Neural cell (in vitro differentiated cells): ENCODE results near the gene PNLIPRP2. TPM values are rescaled to one million over a fixed set of nuclear protein-coding genes. Genes with fewer than 3 reads are reported as not detected.

ENCODE experiments used
- H2AFZ ChIP-seq: fragments of 200-600, 300-800 bp; sonication (generic), shearing (Covaris generic); 2 replicates; pipeline ENCODE4 v1.6.0; 2014; ENCODE audit warnings: low read depth, mild to moderate bottlenecking, antibody characterized with exemption, low read length, moderate library complexity
- H3F3A ChIP-seq: fragments of 200-600 bp; shearing (Covaris generic); 2 replicates; pipeline ENCODE4 v1.6.1; 2016; ENCODE audit warnings: mild to moderate bottlenecking, moderate library complexity, mixed read lengths, antibody characterized with exemption, low read length; ENCODE audit not compliant: insufficient read depth, poor library complexity, severe bottlenecking
- H3K27ac ChIP-seq: fragments of 200-600, 300-800 bp; sonication (generic), shearing (Covaris generic); 2 replicates; pipeline ENCODE4 v1.5.1; 2014; ENCODE audit warnings: mild to moderate bottlenecking, low read length, moderate library complexity
- H3K27me3 ChIP-seq: fragments of 300-800, 200-600 bp; sonication (generic), shearing (Covaris generic); 2 replicates; pipeline ENCODE4 v1.6.0; 2014; ENCODE audit warnings: mild to moderate bottlenecking, low read depth, low read length, moderate library complexity; ENCODE audit not compliant: insufficient read depth
- H3K36me3 ChIP-seq: fragments of 300-800, 200-600 bp; sonication (generic), shearing (Covaris generic); 2 replicates; pipeline ENCODE4 v1.5.1; 2014; ENCODE audit warnings: mild to moderate bottlenecking, antibody characterized with exemption, low read length, moderate library complexity; ENCODE audit not compliant: insufficient read depth
- H3K4me2 ChIP-seq: fragments of 300-800, 200-600 bp; sonication (generic), shearing (Covaris generic); 2 replicates; pipeline ENCODE4 v1.6.0; 2014; ENCODE audit warnings: mild to moderate bottlenecking, low read length
- H3K4me3 ChIP-seq: fragments of 300-800, 200-600 bp; sonication (generic), shearing (Covaris generic); 2 replicates; pipeline ENCODE4 v1.5.1; 2014; ENCODE audit warnings: mild to moderate bottlenecking, low read length, moderate library complexity
- H3K79me2 ChIP-seq: fragments of 200-600 bp; shearing (Covaris generic); replicated peaks from 2 replicates; pipeline ENCODE4 v1.6.0; 2014; ENCODE audit warnings: mild to moderate bottlenecking, low read length, moderate library complexity; ENCODE audit not compliant: insufficient read depth
- H3K9ac ChIP-seq: fragments of 300-800, 200-600 bp; sonication (generic), shearing (Covaris generic); 2 replicates; pipeline ENCODE4 v1.6.1; 2016; ENCODE audit warnings: mild to moderate bottlenecking, low read length, mixed read lengths
- H3K9me2 ChIP-seq: fragments of 200-600 bp; shearing (Covaris generic); 2 replicates; pipeline ENCODE4 v1.6.1; 2016; ENCODE audit warnings: mild to moderate bottlenecking, low read length, mixed read lengths; ENCODE audit not compliant: insufficient read depth
- H3K9me3 ChIP-seq: fragments of 200-600, 300-800 bp; sonication (generic), shearing (Covaris generic); 2 replicates; pipeline ENCODE4 v1.6.1; 2016; ENCODE audit warnings: mild to moderate bottlenecking, mixed run types, low read length, moderate library complexity, mixed read lengths
- H4K20me1 ChIP-seq: fragments of 200-600 bp; shearing (Covaris generic); 2 replicates; pipeline ENCODE4 v1.6.1; 2016; ENCODE audit warnings: mild to moderate bottlenecking, mixed run types; ENCODE audit not compliant: insufficient read depth
- CTCF ChIP-seq: fragments of 450-650 bp; IDR thresholded peaks from 2 replicates; pipeline ENCODE4 v1.5.1; 2014; ENCODE audit warnings: antibody characterized with exemption, mild to moderate bottlenecking, moderate library complexity; ENCODE audit not compliant: poor library complexity, severe bottlenecking
- EP300 ChIP-seq: fragments of 450-650 bp; conservative IDR thresholded peaks from 2 replicates; pipeline ENCODE4 v1.6.1; 2014; ENCODE audit warnings: antibody characterized with exemption, mild to moderate bottlenecking, moderate library complexity; ENCODE audit not compliant: poor library complexity, severe bottlenecking
- EZH2 ChIP-seq: fragments of 200-600, 300-800 bp; shearing (Covaris generic), sonication (generic); IDR thresholded peaks from 2 replicates; pipeline ENCODE4 v1.6.1; 2014; ENCODE audit warnings: antibody characterized with exemption, low read length, borderline replicate concordance, mild to moderate bottlenecking; ENCODE audit not compliant: insufficient read depth, poor library complexity, severe bottlenecking
- MXI1 ChIP-seq: fragments of 450-650 bp; conservative IDR thresholded peaks from 2 replicates; pipeline ENCODE4 v1.6.1; 2014; ENCODE audit warnings: antibody characterized with exemption, mild to moderate bottlenecking; ENCODE audit not compliant: poor library complexity, severe bottlenecking
- POLR2AphosphoS5 ChIP-seq: IDR thresholded peaks from 2 replicates; pipeline ENCODE4 v1.6.1; 2012
- RAD21 ChIP-seq: fragments of 450-650 bp; conservative IDR thresholded peaks from 2 replicates; pipeline ENCODE4 v1.6.1; 2014; ENCODE audit warnings: antibody characterized with exemption, mild to moderate bottlenecking, moderate library complexity
- SMC3 ChIP-seq: fragments of 450-650 bp; conservative IDR thresholded peaks from 2 replicates; pipeline ENCODE4 v1.6.1; 2014; ENCODE audit warnings: antibody characterized with exemption, mild to moderate bottlenecking, moderate library complexity; ENCODE audit not compliant: poor library complexity
- TAF1 ChIP-seq: IDR thresholded peaks from 2 replicates; pipeline ENCODE4 v1.6.1; 2012; ENCODE audit warnings: low read depth
- polyA plus RNA-seq: library from polyadenylated mRNA; depleted of rRNA; stranded (reverse); fragments of >200 nt; gene quantifications from 2 replicates; pipeline ENCODE4 v1.2.3, GENCODE V29; 2014
- TF ChIP-seq, protein P1 (sequence below): IDR thresholded peaks from 2 replicates; pipeline ENCODE4 v1.6.1; 2012; ENCODE audit warnings: borderline replicate concordance

Gene PNLIPRP2
- polyA plus RNA-seq, 1 donor from 2014 or later, result not detected

DNA sequence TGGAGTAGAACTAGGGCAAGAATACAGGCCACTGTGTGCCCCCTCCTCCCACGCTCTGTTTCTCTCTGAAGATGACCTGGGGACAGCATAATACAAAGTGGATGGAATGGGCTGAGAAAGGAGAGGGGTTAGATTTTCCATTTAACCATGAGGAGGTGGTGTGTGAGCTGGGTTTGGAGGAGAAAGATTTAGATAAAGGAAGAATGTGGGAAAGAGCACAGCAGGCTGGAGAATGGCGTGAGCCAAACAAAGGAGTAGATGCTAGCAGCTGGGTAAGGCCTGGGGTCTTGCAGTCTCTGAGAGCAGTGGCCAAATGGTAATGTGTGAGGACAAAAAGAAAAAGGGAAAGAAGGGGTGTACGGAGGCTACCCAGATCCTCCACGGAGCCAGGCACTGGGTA, 8.6 kb downstream of the PNLIPRP2 start:
- Histone ChIP-seq H3K9me3 (no peaks in the 10 kb centered on the region), H3K79me2 (no peaks in the 10 kb centered on the region), H3F3A (no peaks in the 10 kb centered on the region), H3K9ac (no peak overlapping the region), H3K4me3 (no peak overlapping the region), H3K36me3 (no peaks in the 10 kb centered on the region), H4K20me1 (no peaks in the 10 kb centered on the region), H3K27me3 (peaks cover 15% of the 10 kb centered on the region), H3K4me2 (no peak overlapping the region), H3K27ac (no peak overlapping the region), H3K9me2 (no peaks in the 10 kb centered on the region), H2AFZ (no peak overlapping the region)
- no peak for TF ChIP-seq TAF1
- no peak for TF ChIP-seq CTCF
- TF ChIP-seq EP300, result no peak
- TF ChIP-seq POLR2AphosphoS5, result no peak
- no peak for TF ChIP-seq MXI1
- no peak for TF ChIP-seq SMC3
- TF ChIP-seq EZH2, result no peak
- no peak for TF ChIP-seq RAD21
- TF ChIP-seq, protein P1, sequence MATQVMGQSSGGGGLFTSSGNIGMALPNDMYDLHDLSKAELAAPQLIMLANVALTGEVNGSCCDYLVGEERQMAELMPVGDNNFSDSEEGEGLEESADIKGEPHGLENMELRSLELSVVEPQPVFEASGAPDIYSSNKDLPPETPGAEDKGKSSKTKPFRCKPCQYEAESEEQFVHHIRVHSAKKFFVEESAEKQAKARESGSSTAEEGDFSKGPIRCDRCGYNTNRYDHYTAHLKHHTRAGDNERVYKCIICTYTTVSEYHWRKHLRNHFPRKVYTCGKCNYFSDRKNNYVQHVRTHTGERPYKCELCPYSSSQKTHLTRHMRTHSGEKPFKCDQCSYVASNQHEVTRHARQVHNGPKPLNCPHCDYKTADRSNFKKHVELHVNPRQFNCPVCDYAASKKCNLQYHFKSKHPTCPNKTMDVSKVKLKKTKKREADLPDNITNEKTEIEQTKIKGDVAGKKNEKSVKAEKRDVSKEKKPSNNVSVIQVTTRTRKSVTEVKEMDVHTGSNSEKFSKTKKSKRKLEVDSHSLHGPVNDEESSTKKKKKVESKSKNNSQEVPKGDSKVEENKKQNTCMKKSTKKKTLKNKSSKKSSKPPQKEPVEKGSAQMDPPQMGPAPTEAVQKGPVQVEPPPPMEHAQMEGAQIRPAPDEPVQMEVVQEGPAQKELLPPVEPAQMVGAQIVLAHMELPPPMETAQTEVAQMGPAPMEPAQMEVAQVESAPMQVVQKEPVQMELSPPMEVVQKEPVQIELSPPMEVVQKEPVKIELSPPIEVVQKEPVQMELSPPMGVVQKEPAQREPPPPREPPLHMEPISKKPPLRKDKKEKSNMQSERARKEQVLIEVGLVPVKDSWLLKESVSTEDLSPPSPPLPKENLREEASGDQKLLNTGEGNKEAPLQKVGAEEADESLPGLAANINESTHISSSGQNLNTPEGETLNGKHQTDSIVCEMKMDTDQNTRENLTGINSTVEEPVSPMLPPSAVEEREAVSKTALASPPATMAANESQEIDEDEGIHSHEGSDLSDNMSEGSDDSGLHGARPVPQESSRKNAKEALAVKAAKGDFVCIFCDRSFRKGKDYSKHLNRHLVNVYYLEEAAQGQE, result no peak

GRCh38 chr10:116630020-116630419, 9.3 kb downstream of the PNLIPRP2 start:
- Histone ChIP-seq H3K4me2 (no peak overlapping the region), H3K79me2 (no peaks in the 10 kb centered on the region), H3K9me2 (no peaks in the 10 kb centered on the region), H4K20me1 (no peaks in the 10 kb centered on the region), H3F3A (no peaks in the 10 kb centered on the region), H3K9ac (no peak overlapping the region), H3K36me3 (no peaks in the 10 kb centered on the region), H3K27me3 (peaks cover 15% of the 10 kb centered on the region), H2AFZ (no peak overlapping the region), H3K27ac (no peak overlapping the region), H3K9me3 (no peaks in the 10 kb centered on the region), H3K4me3 (no peak overlapping the region)
- TF ChIP-seq EZH2 (no peak), CTCF (no peak), POLR2AphosphoS5 (no peak), SMC3 (no peak), MXI1 (no peak), EP300 (no peak), TAF1 (no peak), RAD21 (no peak)
- TF ChIP-seq, protein P1, result no peak
